ENCODE results near the gene CEP78.
A peak's percentile ranks its signal among the peaks of the same experiment; 100 is the strongest.

Gene CEP78

DNA sequence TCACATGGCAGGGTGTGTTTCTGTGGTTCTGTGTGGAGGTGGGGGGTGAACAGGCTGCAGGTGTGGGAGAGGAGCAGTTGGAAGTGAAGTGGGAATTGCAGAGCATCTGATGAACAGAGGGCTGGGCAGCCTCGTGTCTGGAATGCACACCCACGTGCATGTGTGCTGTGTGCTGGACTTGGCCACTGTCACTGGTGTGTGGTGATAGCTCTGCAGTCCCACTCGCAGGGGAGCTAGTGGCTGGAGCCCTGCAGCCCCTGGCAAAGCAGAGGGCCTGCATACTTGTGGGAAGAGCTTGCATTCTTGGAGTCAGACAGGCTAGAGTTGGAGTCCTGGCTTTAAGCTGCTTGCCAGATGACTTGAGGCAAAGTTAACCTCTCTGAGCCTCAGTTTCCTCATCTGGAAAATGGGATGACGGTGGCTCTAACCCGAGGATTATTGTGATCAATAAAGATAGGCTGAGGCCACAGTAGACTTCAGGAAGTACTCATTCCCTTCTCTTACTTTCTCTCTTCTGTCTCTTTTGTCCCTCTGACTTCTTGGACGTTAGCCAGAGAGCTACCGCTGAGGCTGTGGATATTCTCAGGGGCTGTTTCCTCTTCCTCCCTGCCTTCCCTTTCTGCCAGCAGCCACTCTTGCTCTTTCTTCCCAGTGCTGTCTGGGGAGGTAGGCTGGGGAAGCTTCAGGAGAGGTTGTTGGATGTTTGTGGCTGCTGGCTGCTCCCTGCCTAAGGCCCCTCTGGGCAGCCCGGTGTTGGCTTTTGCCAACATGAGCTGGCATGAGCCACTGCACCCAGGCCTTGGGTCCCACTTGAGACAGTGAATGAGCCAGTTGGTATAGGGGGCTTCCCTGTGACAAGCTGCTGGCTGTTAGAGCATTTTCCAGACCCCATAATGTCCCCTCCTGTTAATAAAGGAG is 79.3 kb downstream of the CEP78 start:
- DNase-seq = no peak

- no peak for DNase-seq
Observed at GRCh38 chr9:78316166-78316892, 80.5 kb downstream of the CEP78 start.

- no peak for DNase-seq
Observed at GRCh38 chr9:78319197-78320029, 83.5 kb downstream of the CEP78 start.

DNA sequence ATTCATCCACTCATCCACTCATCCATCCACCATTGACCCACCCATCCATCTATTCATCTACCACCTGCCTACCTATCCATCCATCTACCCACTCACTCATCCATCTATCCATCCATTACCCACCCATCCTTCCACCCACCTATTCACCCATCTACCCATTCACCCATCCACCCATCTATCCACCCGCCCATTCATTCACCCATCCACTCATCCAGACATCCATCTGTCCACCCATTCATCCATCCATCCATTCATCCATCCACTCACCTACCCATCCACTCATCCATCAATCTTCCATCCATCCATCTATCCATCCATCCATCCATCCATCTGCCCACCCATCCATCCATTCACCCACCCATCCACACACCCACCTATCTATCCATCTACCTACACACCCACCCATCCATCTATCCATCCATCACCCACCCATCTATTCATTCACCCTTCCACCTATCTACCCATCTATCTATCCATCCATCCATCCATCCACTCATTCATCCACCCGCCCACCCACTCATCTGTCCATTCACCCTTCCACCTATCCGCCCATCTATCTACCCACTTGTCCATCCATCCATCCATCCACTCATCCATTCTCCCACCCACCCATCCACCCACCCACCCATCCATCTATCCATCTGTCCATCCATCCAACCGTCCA is 84.3 kb downstream of the CEP78 start:
- no peak for DNase-seq

DNA sequence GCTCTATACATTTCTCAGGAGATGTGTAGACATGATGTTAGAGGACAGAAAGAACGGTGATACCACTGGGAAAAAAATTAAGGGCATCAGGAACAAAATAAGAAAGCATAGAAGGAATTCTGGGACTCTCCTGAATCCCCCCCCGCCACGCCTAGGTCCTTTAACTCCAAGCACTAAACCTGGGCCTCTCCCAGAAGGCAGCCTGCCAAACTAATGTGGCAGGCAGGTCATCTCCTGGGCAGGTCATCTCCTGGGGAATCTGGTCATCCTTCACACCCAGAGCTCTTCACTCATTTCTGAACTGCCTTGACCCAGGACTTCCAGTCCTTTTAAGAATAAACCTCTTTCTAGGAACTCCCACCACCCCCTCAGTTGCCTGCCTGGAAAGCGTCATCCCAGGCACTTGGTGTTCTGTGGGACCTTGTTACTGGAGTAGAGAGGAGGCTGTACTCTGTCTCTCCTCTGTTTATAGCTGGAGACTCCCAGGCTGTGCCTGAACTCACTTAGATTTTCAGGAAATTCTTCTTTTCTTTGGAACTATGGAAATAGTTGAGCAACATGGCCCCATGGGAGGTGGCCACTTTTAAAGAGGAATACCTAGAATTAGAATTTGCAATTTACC is 85.1 kb downstream of the CEP78 start:
- DNase-seq = no peak

DNA sequence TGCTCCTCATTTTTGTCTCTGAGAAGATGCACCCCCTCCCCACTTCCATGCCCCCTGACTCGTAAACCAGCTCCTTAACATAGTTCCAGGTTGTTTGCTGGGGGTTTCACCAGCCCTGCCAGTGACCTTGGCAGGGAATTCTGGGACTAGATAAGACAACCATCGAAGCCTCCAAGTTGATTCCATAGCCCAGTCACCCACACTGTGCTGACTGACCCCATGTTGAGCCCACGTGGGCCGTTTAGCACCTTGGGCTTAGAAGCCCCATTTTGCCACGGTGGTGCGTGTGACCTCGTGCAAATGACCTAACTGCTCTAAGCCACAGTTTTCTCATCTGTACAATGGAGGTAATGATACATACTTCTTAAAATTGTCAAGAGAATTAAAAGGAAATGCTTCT is 85.6 kb downstream of the CEP78 start:
- DNase-seq = no peak

- no peak for DNase-seq
Observed at GRCh38 chr9:78324068-78324650, 88.3 kb downstream of the CEP78 start.

- DNase-seq = no peak
Observed at GRCh38 chr9:78324682-78325081, 88.8 kb downstream of the CEP78 start.

GRCh38 chr9:78325343-78325742 is 89.5 kb downstream of the CEP78 start:
- DNase-seq = peak; percentile 76

DNA sequence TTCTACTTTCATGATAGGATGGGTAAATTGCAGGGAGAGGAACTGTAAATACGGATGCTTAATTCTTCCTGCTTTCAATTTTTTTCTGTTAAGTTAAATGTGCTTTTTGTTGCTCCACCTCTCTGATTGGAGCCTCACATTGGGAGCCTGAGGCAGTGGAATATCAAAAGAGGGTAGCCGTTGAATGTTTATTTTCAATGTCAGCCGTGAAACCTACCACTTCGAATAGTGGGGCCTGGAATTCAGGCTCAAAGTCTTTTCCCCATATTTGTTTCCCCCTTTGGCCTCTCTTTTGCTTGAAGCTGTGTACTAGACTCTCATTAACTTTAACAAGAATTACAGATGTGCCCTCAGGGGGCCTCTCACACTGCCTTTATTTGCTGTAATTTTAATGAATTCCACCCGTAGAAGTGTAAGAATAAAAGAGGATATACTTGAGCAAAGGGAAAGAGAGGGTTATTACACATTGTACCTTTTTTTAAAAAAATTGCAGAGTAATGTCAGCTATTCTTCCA is 90.0 kb downstream of the CEP78 start:
- no peak for DNase-seq

DNA sequence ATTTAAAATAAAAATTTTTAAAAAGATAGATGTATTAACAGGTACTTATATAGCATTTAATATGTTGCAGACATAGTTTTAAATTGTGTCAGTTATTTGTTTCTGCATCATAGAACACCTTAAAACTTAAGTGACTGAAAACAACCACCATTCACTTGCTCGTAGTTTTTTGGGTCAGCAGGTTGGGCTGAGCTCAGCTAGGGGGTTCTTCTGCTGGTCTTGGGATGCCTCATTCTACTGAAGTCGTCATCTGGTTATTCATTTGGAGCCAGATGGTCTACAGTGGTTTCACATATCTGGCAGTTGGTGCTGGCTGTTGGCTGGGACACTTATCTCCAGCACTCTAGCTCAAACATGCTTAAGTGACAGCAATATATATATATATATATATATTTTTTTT is 90.7 kb downstream of the CEP78 start:
- DNase-seq = no peak

Measured in NCI-H1105 treated with DMSO at 0.1 percent for 48 hours (cell line).